Panc1 (cell line): ENCODE data around the gene PTTG1IP. TPM values are rescaled to one million over a fixed set of nuclear protein-coding genes. Genes with fewer than 3 reads are reported as not detected.

ENCODE experiments used
- ATAC-seq: fragments of 200-7000 bp; cut with Tn5 transposase; 2 replicates; pipeline ENCODE4 v1.9.1; 2020; ENCODE audit warnings: mild to moderate bottlenecking, moderate library complexity
- BruUV-seq: library from RNA; stranded (reverse); fragments of 400-500 nt; replicated peaks from 2 replicates; lab custom pipeline; 2021; lab: Mats Ljungman, UMichigan
- CTCF ChIA-PET: fragments of 300-600 bp; sonication (Branson Sonifier 250); formaldehyde crosslinking; loops from one replicate; lab custom pipeline; 2022; ENCODE audit warnings: antibody characterized with exemption; lab: Charles Lee
- POLR2A ChIA-PET: fragments of 300-600 bp; sonication (Branson Sonifier 250); formaldehyde crosslinking; loops from one replicate; lab custom pipeline; 2022; ENCODE audit warnings: antibody characterized with exemption; lab: Charles Lee
- DNase-seq: peaks from one replicate; pipeline ENCODE4 v3.0.0-alpha.2; 2010; ENCODE audit warnings: low read depth, low spot score
- H3K27ac ChIP-seq: 2 replicates; pipeline ENCODE4 v1.5.1; 2011; ENCODE audit warnings: mild to moderate bottlenecking, low read length, inconsistent platforms
- H3K27me3 ChIP-seq: fragments of 200-500 bp; sonication (Bioruptor generic); 2 replicates; pipeline ENCODE4 v1.6.0; 2014; ENCODE audit warnings: low read length, inconsistent platforms; ENCODE audit not compliant: control insufficient read depth, insufficient read depth
- H3K36me3 ChIP-seq: fragments of 200-500 bp; sonication (Bioruptor generic); 2 replicates; pipeline ENCODE4 v1.5.1; 2014; ENCODE audit warnings: inconsistent platforms, mild to moderate bottlenecking, low read length, moderate library complexity; ENCODE audit not compliant: control insufficient read depth, insufficient read depth
- H3K4me1 ChIP-seq: 2 replicates; pipeline ENCODE4 v1.5.1; 2011; ENCODE audit warnings: inconsistent platforms, mild to moderate bottlenecking, low read length, moderate library complexity; ENCODE audit not compliant: control insufficient read depth, insufficient read depth
- H3K4me3 ChIP-seq, 2 experiments: 2 replicates each; pipeline ENCODE4 v1.5.1; 2011 to 2012; ENCODE audit warnings: low read depth in 2 of 2, low read length in 2 of 2, mild to moderate bottlenecking in 2 of 2, inconsistent platforms in 1 of 2, moderate library complexity in 1 of 2
- H3K9me3 ChIP-seq: fragments of 200-500 bp; sonication (Bioruptor generic); 2 replicates; pipeline ENCODE4 v1.5.1; 2014; ENCODE audit warnings: low read depth, mild to moderate bottlenecking, inconsistent platforms, low read length, moderate library complexity; ENCODE audit not compliant: control insufficient read depth, insufficient read depth
- POLR2AphosphoS5 ChIP-seq: IDR thresholded peaks from 2 replicates; pipeline ENCODE4 v1.6.1; 2012; ENCODE audit warnings: mild to moderate bottlenecking, low read depth, low read length, moderate library complexity
- SIN3A ChIP-seq: IDR thresholded peaks from 2 replicates; pipeline ENCODE4 v1.6.1; 2012; ENCODE audit warnings: low read depth, mild to moderate bottlenecking, low read length, moderate library complexity, borderline replicate concordance; ENCODE audit not compliant: insufficient read depth
- TCF7L2 ChIP-seq: IDR thresholded peaks from 2 replicates; pipeline ENCODE4 v1.6.1; 2011; ENCODE audit warnings: mild to moderate bottlenecking, low read depth, low read length, inconsistent platforms
- in situ Hi-C: cut with HindIII; loops from 2 replicates; pipeline ENCODE4 v1.10.0; 2016; ENCODE audit warnings: low sequenced_read_pairs, low pct_unique_long_range_greater_than_20kb
- intact Hi-C: fragments of 100-400 bp; cut with micrococcal nuclease; formaldehyde crosslinking; loops from one replicate; pipeline ENCODE4 v1.10.0; 2022; ENCODE audit not compliant: unreplicated experiment
- total RNA-seq: library from RNA; stranded (reverse); gene quantifications from one replicate; pipeline ENCODE4 v1.2.1, GENCODE V29; 2021; ENCODE audit not compliant: unreplicated experiment
- TF ChIP-seq, protein P1 (sequence below), 2 experiments: IDR thresholded peaks; 2 replicates each; pipeline ENCODE4 v1.6.1; 2011 to 2012; ENCODE audit warnings: low read depth in 2 of 2, control low read depth in 1 of 2, low read length in 1 of 2, mild to moderate bottlenecking in 1 of 2, moderate library complexity in 1 of 2; ENCODE audit not compliant: insufficient read depth in 1 of 2
- TF ChIP-seq, protein P2 (sequence below): fragments of 450-650 bp; IDR thresholded peaks from 2 replicates; pipeline ENCODE4 v1.5.1; 2017; ENCODE audit warnings: mild to moderate bottlenecking

Gene PTTG1IP
- total RNA-seq, 1 experiment from 2014 or later = 226 TPM

DNA sequence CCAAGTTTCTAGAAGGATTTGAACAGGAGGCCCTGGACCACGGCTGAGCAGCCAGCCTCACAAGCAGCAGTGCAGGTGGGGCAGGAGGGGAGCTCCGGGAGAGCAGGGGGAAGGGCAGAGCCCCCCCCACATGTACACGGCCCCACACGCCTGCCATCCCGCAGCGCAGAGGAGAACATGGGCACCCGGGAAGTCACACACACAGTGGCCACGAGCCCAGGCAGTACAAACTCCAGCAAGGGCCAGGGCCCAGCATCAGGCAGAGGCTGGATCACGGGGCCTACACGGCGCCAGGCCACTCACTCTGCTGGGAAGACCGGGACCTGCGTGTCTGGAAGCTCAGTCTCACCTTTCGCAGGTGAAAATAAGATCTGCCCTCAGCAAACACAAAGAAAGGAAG is 60.9 kb downstream of the PTTG1IP start:
- Histone ChIP-seq H3K4me1 (no peaks in the 10 kb centered on the region; the same call in 1 of the 2 replicates), H3K36me3 (no peaks in the 10 kb centered on the region), H3K27me3 (no peaks in the 10 kb centered on the region), H3K4me3 (no peak overlapping the region), H3K27ac (no peak overlapping the region), H3K9me3 (no peaks in the 10 kb centered on the region)
- TF ChIP-seq TCF7L2 = no peak
- TF ChIP-seq, protein P1, sequence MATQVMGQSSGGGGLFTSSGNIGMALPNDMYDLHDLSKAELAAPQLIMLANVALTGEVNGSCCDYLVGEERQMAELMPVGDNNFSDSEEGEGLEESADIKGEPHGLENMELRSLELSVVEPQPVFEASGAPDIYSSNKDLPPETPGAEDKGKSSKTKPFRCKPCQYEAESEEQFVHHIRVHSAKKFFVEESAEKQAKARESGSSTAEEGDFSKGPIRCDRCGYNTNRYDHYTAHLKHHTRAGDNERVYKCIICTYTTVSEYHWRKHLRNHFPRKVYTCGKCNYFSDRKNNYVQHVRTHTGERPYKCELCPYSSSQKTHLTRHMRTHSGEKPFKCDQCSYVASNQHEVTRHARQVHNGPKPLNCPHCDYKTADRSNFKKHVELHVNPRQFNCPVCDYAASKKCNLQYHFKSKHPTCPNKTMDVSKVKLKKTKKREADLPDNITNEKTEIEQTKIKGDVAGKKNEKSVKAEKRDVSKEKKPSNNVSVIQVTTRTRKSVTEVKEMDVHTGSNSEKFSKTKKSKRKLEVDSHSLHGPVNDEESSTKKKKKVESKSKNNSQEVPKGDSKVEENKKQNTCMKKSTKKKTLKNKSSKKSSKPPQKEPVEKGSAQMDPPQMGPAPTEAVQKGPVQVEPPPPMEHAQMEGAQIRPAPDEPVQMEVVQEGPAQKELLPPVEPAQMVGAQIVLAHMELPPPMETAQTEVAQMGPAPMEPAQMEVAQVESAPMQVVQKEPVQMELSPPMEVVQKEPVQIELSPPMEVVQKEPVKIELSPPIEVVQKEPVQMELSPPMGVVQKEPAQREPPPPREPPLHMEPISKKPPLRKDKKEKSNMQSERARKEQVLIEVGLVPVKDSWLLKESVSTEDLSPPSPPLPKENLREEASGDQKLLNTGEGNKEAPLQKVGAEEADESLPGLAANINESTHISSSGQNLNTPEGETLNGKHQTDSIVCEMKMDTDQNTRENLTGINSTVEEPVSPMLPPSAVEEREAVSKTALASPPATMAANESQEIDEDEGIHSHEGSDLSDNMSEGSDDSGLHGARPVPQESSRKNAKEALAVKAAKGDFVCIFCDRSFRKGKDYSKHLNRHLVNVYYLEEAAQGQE (IDR thresholded peaks at IDR 0.05; ENCODE audit: insufficient read depth in 1 of 2, low read depth in 2 of 2, low read length in 1 of 2) = no peak
- no peak for TF ChIP-seq SIN3A
- no peak for TF ChIP-seq POLR2AphosphoS5
- TF ChIP-seq, protein P2, sequence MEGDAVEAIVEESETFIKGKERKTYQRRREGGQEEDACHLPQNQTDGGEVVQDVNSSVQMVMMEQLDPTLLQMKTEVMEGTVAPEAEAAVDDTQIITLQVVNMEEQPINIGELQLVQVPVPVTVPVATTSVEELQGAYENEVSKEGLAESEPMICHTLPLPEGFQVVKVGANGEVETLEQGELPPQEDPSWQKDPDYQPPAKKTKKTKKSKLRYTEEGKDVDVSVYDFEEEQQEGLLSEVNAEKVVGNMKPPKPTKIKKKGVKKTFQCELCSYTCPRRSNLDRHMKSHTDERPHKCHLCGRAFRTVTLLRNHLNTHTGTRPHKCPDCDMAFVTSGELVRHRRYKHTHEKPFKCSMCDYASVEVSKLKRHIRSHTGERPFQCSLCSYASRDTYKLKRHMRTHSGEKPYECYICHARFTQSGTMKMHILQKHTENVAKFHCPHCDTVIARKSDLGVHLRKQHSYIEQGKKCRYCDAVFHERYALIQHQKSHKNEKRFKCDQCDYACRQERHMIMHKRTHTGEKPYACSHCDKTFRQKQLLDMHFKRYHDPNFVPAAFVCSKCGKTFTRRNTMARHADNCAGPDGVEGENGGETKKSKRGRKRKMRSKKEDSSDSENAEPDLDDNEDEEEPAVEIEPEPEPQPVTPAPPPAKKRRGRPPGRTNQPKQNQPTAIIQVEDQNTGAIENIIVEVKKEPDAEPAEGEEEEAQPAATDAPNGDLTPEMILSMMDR = no peak
- ChIA-PET POLR2A (no interaction called here), CTCF (no interaction called here)
- ATAC-seq = no peak
- in situ Hi-C loops = no loop called here
- BruUV-seq = no TSS peak
- no peak for DNase-seq
- intact Hi-C loops = no loop called here

GRCh38 chr21:44810779-44811178 is 62.7 kb downstream of the PTTG1IP start:
- Histone ChIP-seq H3K9me3 (no peaks in the 10 kb centered on the region), H3K36me3 (no peaks in the 10 kb centered on the region), H3K4me3 (no peak overlapping the region), H3K27me3 (no peaks in the 10 kb centered on the region), H3K4me1 (no peaks in the 10 kb centered on the region), H3K27ac (no peak overlapping the region)
- TF ChIP-seq POLR2AphosphoS5 (no peak), SIN3A (no peak), TCF7L2 (no peak)
- TF ChIP-seq, protein P2 = no peak
- TF ChIP-seq, protein P1 (IDR thresholded peaks at IDR 0.05; ENCODE audit: insufficient read depth in 1 of 2, low read depth in 2 of 2, low read length in 1 of 2) = no peak
- BruUV-seq = no TSS peak
- ATAC-seq = no peak
- DNase-seq = no peak
- POLR2A ChIA-PET = no interaction called here
- CTCF ChIA-PET = no interaction called here
- in situ Hi-C loops (no loop called here), intact Hi-C loops (no loop called here)
